GM18502 (cell line): ENCODE results near the gene GRHPR.
"Not testable (repeated sequence)": the region's sequence is repeated elsewhere in the genome, so short reads cannot be mapped to it uniquely, and the experiment has no call there.

Experiments
- ATAC-seq: cut with Tn5 transposase; IDR thresholded peaks from one replicate; pipeline ENCODE4 v1.9.1; 2021; ENCODE audit warnings: mild to moderate bottlenecking; ENCODE audit not compliant: unreplicated experiment, poor library complexity

Gene GRHPR

DNA sequence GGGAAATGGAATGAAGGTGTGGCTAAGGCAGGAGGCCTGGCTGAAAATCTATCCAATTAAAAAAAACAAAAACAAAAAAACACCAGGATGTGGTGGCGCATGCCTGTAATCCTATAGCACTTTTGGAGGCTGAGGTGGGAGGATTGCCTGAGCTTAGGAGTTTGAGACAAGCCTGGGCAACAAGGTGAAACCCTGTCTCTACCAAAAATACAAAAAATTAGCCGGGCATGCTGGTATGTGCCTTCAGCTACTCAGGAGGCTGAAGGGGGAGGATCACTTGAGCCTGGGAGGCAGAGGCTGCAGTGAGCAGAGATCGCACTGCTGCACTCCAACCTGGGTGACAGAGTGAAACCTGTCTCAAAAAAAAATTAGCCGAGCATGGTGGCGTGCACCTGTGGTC lies 21.1 kb downstream of the GRHPR start:
- no peak for ATAC-seq

DNA sequence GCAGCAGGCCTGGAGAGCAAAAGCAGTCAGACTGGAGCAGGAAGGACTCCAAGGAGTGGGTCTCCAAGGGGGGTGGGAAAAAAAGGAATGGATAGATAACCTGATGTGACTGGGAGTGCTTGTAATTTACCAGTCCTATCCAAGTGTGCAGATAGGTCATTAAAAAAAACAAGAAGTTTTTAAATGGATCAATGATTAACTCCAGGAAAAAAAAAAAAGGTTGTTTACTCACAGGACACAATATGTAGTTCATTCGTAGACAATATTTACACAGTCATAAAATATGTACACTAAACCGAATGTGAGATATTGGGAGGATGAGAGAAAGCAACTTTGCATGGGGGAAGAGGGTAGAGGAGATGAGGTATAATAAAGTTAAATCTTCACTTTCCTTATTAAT lies 22.4 kb downstream of the GRHPR start:
- no peak for ATAC-seq

DNA sequence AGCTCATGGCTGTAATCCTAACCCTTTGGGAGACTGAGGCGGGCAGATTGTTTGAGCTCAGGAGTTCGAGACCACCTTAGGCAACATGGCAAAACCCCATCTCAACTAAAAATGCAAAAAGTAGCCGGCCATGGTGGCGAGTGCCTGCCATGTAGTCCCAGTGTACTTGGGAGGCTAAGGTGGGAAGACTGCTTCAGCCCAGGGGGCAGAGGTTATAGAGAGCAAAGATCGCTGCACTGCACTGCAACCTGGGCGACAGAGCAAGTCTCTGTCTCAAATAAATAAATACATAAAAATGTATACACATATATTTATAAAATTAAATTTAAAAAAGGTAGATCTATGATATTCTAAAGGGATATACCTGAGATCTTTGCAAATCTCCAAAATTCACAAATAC lies 23.3 kb downstream of the GRHPR start:
- no peak for ATAC-seq

DNA sequence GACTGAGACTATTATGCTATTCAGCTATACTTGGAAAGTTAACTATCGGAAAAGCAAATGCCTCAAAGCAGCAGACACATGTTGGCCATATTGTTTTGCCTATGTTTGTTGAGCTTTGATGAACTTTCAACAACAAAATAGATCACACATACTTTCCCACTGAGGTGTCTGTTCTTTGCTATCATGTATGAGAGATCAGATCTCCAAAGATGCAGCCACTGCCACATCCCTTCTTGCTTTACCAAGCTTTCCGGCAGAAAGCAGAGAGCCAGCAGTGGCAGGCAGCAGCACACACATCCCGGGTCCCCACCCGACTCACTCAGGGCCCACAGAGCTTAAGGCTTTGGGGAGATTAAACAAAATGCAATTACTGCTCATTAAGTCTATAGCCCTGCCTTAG lies 23.9 kb downstream of the GRHPR start:
- no peak for ATAC-seq

DNA sequence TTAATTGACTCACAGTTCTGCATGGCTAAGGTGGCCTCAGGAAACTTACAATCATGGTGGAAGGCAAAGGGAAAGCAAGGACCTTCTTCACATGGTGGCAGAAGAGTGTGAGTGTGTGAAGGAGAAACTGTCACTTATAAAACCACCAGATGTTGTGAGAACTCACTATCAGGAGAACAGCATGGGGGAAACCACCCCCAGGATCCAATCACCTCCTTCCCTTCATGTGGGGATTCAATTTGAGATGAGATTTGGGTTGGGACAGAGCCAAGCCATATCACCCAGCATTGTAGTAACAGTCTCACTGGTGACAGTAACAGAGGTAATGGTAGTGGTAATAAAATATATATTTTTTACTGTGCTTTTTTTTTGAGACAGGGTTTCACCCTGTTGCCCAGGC lies 24.6 kb downstream of the GRHPR start:
- no peak for ATAC-seq

DNA sequence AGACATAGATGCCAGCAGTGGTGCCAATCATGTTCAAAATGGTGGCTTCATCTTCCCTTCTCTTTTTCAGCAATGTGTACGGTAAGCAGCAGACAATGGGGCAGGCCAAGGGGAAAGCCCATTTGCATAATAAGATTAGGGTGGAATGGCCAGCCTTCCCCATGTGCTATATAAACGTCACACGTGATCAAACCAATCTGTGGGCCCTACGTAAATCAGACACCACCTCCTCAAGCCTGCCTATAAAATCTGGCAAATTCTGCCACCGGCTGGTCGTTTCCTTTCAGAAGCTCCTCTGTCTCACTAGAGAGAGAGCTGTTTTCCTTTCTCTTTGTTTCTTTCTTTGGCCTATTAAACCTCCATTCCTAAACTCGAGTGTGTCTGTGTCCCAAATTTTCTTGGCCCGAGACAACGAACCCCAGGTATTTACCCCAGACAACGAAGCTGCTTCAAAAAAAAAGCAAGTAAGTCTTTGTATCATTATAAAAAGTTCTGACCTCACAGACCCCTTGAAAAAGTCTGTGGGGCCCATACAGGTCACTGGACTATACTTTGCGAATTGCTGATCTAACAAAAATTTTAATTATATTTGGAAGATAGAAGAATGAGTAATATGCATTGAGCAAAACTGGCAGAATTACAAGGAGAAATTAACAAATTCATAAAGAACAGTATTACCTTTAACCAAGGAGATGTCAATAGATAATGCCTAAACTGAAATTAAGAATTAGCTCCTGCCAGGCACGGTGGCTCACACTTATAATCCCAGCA lies 27.6 kb downstream of the GRHPR start:
- no peak for ATAC-seq

DNA sequence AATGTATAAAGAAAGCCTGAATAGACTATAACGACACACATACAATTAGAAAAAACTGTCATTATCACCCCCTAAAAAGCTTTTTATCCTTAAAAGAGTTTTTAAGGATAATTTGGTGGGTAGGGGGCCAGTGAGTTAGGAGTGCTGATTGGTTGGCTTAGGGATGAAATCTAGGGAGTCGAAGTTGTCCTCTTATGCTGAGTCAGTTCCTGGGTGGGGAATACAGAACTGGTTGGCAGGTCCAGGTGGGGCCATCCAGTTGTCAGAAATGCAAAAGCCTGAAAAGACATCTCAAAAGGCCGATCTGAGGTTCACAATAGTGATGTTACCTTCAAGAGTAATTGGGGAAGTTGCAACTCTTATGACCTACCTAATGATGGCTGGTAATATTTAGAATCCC lies 29.1 kb downstream of the GRHPR start:
- ATAC-seq: no peak

DNA sequence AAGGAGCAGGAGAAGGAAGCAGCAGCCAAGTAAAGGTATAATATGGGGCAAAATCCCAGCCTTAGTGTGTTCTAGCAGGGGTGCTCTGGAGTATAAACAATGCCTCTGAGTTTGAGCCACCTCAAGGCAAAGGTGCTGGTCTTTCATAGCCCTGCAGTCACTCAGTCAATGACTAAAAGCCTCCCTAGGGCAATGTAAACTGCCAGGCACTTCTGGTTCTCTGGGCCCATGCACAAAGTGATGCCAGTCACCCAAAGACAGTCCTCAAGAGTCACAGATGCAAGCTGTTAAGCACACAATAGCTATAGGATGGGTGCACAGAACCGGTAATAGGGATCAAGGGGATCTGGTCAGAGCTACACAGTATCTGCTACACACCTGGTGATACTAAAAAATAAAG lies 30.1 kb downstream of the GRHPR start:
- no peak for ATAC-seq

DNA sequence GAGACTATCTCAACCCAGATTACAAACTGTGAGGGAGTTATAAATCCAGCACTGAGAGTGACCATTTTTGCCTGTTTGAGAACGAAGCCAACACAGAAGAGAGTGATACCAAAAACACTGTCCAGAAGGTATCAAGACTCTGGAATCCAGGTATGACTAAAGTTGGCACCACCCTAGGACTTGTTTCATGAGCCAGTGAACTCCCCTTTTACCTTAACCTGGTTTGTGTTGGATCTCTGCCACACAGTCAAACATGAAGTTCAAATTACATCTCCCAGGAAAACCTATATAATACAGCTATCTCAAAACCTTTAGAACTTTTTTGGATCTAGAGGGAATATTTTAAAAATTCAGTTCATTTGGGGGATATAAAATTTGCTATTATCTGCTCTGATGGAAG lies 31.3 kb downstream of the GRHPR start:
- no peak for ATAC-seq

DNA sequence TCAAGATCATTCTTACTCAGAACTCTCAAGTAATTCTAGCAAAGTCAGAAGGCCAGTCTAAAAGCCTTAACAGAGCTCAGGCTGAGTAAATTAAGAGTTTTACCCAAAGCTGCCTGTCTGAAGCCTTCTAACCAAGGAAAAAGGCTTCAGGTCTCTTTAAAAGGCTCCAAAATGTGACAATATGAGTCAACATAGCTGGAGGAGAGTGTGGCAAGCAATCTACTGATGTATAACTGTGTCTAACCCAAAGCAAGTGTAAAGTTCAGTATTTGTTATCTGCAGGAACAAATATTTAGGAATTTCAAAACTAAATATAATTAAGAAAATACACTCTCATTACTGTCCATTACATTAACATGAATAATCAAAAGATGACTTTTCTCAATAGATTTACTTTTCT lies 31.7 kb downstream of the GRHPR start:
- ATAC-seq: no peak

DNA sequence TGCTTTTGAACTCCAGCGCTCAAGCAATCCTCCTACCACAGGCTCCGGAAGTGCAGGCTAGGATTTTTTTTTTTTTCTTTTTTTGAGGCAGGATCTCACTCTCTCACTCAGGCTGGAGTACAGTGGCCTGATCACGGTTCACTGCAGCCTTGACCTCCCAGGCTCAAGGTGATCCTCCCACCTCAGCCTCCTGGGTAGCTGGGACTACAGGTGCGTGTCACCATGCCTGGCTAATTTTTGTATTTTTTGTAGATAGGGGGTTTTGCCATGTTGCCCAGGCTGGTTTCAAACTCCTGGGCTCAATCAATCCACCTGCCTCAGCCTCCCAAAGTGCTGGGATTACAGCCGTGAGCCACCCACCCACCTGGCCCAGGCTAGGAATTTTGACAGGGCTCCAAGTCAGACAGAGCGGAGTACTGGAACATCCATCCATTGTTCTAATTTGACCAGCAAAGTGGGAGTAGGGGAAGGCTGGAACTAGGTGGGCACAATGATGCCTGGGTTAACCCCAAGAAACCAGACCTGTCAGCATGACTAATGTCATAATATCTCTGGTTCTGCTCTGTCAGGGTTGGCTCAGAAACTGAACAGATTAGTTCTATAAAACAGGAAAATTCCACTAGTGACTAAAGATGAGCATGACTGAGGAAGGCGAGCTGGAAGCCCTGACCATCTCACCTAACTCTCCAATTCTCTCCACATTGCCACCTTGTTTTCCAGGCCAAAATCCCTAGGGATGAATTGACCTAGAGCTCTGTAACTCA lies 33.6 kb downstream of the GRHPR start:
- ATAC-seq: no peak

DNA sequence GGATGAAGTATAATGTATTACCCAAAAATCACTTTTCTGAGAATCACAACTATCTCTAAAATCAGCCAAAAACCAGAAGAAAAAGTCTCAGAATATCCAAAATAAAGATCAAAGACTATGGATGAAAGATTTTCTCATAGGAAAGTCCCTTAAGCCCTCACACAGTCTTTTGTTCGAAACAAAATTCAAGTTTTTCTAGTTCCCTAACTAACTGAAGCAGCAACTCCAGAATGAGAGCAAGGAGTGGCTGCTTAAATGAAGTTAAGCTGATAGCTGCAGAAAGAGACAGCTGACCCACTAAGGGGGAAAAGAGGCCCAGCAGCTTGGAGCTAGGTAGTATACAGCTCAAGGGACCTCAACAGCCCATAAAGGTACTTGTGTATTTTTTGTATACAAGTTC lies 34.3 kb downstream of the GRHPR start:
- ATAC-seq: no peak

DNA sequence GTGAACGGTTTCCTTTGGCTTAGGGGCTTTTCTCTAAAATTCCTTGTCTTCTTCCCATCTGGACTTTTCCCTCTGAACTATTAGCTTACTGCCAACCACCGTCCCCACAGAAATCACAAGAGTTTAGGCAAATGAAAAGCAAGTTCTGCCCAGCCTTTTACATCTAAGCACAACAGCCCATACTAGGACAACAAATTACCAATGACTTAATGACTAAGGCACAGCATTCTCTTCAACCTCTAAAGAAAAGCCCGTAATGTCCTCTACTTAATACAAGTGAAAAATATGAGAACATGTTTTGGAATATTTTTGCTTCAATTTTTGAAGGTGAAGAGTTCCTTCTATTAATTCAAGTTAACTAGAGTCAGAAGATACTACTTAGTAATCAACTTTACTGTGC lies 41.5 kb downstream of the GRHPR start:
- no peak for ATAC-seq

DNA sequence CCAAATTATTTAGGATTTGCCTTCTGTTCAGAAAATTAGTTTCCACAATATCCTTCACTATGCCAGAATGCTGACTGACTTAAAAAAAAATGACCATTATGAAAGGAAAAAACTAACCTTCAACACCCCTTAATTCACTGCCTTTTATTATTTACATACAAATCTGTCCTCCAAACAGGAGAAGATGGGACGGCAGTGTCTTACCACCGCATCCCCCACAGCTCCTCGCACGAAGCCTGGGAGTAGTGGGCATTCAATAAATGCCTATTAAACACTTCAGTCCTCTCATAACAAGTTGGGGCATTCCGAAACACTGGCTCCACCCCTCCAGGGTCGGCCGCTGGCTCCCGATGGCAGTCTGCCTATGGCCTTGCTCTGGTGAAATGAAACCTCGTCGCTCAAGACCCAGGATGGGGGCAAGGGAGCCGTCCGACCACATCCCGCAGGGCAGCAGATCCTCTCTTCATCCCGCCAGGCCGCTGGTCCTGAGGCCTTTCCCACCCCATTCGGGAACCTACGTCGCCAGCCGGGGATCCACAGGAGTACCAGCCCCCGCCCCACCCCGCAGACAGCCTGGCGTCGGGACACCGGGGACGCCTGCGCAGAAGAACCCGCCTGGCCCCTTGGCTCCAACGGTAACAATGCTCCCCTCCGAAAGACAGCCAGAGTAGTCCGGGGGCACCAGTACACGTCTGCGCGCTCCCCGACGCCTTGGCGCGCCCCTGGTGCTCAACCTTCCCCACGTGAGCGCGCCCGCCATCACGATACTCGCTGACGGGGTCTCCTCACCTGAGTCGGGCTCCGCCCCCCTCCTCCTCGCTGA lies 42.1 kb downstream of the GRHPR start:
- peak; percentile 46 for ATAC-seq

DNA sequence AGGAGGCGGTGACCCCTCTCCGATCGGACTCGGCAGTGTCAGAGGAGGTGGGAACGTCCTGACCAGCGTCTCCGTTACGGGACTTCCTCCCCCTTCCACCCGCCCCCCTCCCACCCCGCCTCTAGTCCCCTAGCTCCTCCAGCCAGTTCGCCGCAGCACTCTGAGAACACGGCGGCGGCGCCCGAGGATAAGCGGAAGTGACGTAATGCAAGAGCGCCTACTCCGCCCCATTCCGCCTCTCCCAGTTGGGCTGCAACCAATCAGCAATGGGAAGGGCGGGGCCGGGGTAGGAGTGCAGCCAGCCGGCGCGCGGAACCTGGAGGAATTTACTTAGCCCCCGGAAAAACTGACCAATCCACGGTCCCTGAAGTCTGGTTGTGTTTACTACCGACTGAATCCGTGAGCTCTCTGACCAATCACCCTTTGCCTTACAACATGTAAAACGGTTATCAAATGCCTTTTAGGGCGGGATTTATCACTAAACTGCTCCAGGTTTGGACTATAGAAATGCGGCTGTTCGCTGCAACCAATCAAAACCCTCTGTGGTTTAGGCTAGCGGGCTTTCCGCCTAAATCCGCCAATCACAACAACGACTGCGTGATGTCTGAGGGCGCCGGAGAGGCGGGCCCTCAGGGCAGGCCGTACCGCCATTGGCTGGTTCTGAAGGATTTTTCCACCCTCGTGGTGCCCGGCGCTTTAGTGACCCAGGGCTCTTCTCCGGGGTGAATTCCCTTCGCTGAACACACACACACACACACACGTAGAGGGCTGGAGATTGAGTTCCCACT lies 42.9 kb downstream of the GRHPR start, which contains the start of gene ZBTB5:
TSS of gene ZBTB5 (minus strand) at position 202 of the 788 bp plus-strand sequence. CDS start 22,899 bp downstream, outside the sequence.
- peak; percentile 76 for ATAC-seq

DNA sequence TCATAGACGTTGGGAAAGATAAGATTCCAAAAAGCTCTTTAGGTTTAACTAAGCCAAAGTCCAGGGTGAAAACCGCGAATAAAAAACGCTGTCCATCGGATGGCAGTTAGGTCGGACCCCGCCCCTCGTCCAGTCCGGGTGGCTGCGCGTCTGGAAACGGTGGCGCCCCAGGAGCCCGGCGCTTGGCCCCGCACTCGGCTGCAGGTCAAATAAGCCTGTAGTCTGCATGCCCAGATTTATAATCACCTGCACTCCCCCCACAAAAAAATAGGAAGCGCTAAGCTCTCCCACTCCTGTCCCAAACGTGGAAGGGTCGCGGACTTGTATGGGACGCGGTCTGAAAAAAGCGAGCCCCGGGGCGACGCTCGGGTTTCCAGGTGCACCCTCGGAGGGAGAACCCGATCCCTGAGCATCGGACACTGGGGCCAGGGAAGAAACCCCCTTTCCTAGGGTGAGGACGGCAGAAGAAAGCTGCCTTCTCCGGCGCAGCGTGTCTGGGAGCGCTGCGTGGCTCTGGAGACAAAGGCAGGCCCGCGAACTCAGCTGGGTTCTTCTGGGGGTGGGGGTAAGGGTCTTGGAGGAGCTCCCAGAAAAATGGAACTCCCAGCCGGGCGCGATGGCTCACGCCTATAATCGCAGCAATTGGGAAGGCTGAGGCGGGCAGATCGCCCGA lies 43.7 kb downstream of the GRHPR start:
- ATAC-seq: peak; percentile 6

DNA sequence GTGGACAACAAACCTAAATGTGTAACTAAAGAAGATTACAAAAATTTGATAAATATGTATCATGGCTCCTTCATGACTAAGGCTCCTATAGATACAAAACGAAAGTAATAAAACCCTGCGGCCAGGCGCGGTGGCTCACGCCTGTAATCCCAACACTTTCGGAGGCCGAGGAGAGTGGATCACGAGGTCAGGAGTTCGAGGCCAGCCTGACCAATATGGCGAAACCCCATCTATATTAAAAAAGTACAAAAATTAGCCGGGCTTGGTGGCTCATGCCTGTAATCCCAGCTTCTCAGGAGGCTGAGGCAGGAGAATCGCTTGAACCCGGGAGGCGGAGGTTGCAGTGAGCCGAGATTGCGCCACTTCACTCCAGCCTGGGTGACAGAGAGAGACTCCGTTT lies 45.0 kb downstream of the GRHPR start:
- ATAC-seq: not testable (repeated sequence)

DNA sequence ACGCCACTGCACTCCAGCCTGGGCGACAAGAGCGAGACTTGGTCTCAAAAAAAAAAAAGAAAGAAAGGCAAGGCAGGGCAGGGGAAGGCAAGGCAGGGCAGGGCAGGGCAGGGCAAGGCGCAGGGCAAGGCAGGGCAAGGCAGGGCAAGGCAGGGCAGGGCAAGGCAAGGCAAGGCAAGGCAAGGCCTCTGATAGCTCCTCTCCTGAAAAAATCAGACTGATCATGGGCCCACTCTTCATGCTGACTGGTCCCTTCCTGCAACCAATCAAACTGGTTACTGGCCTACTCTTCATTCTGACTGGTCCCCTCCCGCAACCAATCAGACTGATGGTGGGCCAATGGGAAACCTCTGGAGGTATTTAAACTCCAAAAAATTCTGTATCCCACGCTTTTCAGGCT lies 46.1 kb downstream of the GRHPR start:
- ATAC-seq: no peak

DNA sequence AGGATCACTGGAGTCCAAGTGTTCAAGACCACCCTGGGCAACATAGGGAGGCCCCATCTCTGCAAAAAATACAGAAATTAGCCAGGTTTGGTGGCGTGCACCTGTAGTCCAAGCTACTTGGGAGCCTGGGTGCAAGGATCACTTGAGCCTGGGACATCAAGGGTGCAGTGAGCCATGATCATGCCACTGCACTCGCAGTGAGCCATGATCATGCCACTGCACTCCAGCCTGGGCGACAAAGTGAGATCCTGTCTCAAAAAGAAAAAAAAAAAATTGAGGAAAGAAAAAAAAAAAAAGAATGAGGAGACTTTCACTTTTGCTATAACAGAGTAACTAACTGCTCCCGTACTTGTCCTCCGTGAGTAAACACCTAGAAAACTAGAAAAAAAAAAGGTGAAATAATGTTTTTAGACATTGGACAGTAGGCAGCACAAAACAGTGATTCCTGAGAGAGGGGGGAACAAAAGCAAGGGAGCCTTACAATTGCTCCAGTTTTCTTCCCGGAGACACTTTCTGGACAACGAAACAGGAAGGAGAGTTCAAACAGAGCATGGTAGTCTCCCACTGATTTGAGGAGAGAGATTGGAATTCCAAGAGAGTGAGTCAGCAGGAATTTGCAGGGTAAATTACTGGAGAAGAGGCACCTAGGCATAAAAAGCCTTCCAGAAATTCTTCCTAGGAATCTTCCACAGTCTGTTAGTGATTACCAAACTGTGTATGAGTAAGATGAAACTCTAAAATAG lies 49.6 kb downstream of the GRHPR start:
- no peak for ATAC-seq
